Ascending aorta (tissue), 2 donors: ENCODE results near the gene RGS6. TPM values are rescaled to one million over a fixed set of nuclear protein-coding genes. Genes with fewer than 3 reads are reported as not detected.

Experiments used
- DNase-seq, 2 donors: peaks; one replicate each; pipeline ENCODE4 v3.0.0-alpha.2; 2019; ENCODE audit warnings: low spot score in 2 of 2
- H3K27ac ChIP-seq, 2 donors: fragments of 200-600 bp; sonication (generic); one replicate each; pipeline ENCODE4 v1.5.1; 2016 to 2017; ENCODE audit warnings: mild to moderate bottlenecking in 1 of 2
- H3K27me3 ChIP-seq: fragments of 200-600 bp; sonication (generic); one replicate; pipeline ENCODE4 v1.5.1; 2017
- H3K36me3 ChIP-seq, 2 donors: fragments of 200-600 bp; sonication (generic); one replicate each; pipeline ENCODE4 v1.5.1; 2016
- H3K4me1 ChIP-seq, 2 donors: fragments of 200-600 bp; sonication (generic); one replicate each; pipeline ENCODE4 v1.5.1; 2016 to 2017; ENCODE audit warnings: mild to moderate bottlenecking in 1 of 2
- H3K4me3 ChIP-seq, 2 donors: fragments of 200-600 bp; sonication (generic); one replicate each; pipeline ENCODE4 v1.5.1; 2016 to 2017; ENCODE audit warnings: mild to moderate bottlenecking in 1 of 2
- H3K9me3 ChIP-seq, 2 donors: fragments of 200-600 bp; sonication (generic); one replicate each; pipeline ENCODE4 v1.5.1; 2016
- CTCF ChIP-seq, 3 experiments: fragments of 200-600 bp in 2 of 3; fragments of 450-650 bp in 1 of 3; sonication (generic) in 2 of 3; IDR thresholded peaks; one replicate each; pipeline ENCODE4 v1.5.1; 2016 to 2019; ENCODE audit warnings: antibody characterized with exemption in 3 of 3, mild to moderate bottlenecking in 1 of 3, moderate library complexity in 1 of 3
- intact Hi-C: fragments of 100-400 bp; cut with DNase I; formaldehyde crosslinking; loops from one replicate; pipeline ENCODE4 v1.15.1; 2023
- total RNA-seq: library from RNA; depleted of rRNA; stranded (reverse); fragments of >200 nt; gene quantifications from one replicate; pipeline ENCODE4 v1.1.0, GENCODE V29; 2016

The RGS6 gene
- total RNA-seq, 1 donor from 2014 or later = 0.11 TPM

- Histone ChIP-seq H3K27ac (no peak overlapping the region), H3K9me3 (no peaks in the 10 kb centered on the region), H3K27me3 (no peaks in the 10 kb centered on the region), H3K4me1 (no peaks in the 10 kb centered on the region), H3K36me3 (no peaks in the 10 kb centered on the region), H3K4me3 (no peak overlapping the region)
- DNase-seq = no peak
- intact Hi-C loops = no loop called here
- TF ChIP-seq CTCF (IDR thresholded peaks at IDR 0.05) = no peak
Observed at GRCh38 chr14:72314808-72315435, 382.7 kb downstream of the RGS6 start.

DNA sequence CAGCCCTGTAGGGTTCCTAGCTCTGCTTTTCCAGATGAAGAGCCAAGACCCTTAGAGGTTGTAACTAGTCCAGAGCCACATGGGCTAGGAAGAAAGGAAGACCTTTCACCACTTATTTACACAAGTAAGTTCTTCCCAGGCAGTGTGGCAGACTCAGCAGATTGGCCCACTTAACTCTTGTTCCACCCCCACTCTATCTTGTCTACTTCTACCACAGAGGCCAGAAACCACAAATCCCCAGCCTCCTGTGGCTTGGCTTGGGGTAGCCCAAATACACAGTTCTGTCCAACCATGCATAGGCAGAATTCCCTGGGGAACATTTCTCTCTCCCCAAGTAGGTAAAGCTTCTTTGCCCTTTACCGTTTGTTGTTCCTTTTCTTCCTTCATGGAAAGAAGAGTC lies 383.5 kb downstream of the RGS6 start:
- no peak for TF ChIP-seq CTCF (IDR thresholded peaks at IDR 0.05)
- no peaks in the 10 kb centered on the region for H3K27me3 ChIP-seq
- H3K4me3 ChIP-seq = no peak overlapping the region
- no peaks in the 10 kb centered on the region for H3K4me1 ChIP-seq
- intact Hi-C loops = no loop called here
- H3K36me3 ChIP-seq = no peaks in the 10 kb centered on the region
- H3K27ac ChIP-seq = no peak overlapping the region
- no peak for DNase-seq
- H3K9me3 ChIP-seq = no peaks in the 10 kb centered on the region

- Histone ChIP-seq H3K4me3 (no peak overlapping the region), H3K4me1 (no peaks in the 10 kb centered on the region), H3K27me3 (no peaks in the 10 kb centered on the region), H3K36me3 (no peaks in the 10 kb centered on the region), H3K9me3 (no peaks in the 10 kb centered on the region), H3K27ac (no peak overlapping the region)
- TF ChIP-seq CTCF (IDR thresholded peaks at IDR 0.05) = no peak
- intact Hi-C loops = no loop called here
- DNase-seq = no peak
Observed at GRCh38 chr14:72318648-72319047, 386.4 kb downstream of the RGS6 start.

GRCh38 chr14:72332046-72332445 lies 399.8 kb downstream of the RGS6 start:
- intact Hi-C loops = no loop called here
- Histone ChIP-seq H3K9me3 (no peaks in the 10 kb centered on the region), H3K4me1 (no peaks in the 10 kb centered on the region), H3K27ac (no peak overlapping the region), H3K4me3 (no peak overlapping the region), H3K27me3 (no peaks in the 10 kb centered on the region), H3K36me3 (no peaks in the 10 kb centered on the region)
- no peak for TF ChIP-seq CTCF (IDR thresholded peaks at IDR 0.05)
- DNase-seq = no peak

DNA sequence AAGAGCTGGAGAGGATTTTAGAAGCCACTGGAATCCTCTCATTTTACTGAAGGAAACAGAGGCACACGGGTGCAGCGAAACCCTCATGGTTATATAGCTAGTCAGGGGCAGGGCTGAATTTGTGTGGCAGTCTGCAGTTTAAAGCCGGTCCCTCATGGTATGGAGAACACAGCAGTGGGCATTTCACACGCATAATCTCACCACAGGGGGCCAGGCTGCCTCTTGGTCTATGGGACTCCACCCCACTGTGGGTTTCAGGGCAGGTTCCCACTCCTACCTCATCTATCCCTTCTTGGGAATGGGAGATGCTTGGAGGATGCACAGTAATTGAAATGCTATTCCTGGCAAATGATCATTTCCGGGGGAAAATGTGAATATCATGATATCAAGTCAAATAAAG lies 400.6 kb downstream of the RGS6 start:
- no peaks in the 10 kb centered on the region for H3K27me3 ChIP-seq
- H3K9me3 ChIP-seq = no peaks in the 10 kb centered on the region
- intact Hi-C loops = no loop called here
- no peak for TF ChIP-seq CTCF (IDR thresholded peaks at IDR 0.05)
- no peak overlapping the region for H3K4me3 ChIP-seq
- no peak for DNase-seq
- H3K27ac ChIP-seq = no peak overlapping the region
- H3K36me3 ChIP-seq = no peaks in the 10 kb centered on the region
- H3K4me1 ChIP-seq = no peaks in the 10 kb centered on the region

- intact Hi-C loops = no loop called here
- Histone ChIP-seq H3K27ac (no peak overlapping the region), H3K4me1 (no peaks in the 10 kb centered on the region), H3K27me3 (no peaks in the 10 kb centered on the region), H3K9me3 (no peaks in the 10 kb centered on the region), H3K4me3 (no peak overlapping the region), H3K36me3 (no peaks in the 10 kb centered on the region)
- no peak for TF ChIP-seq CTCF (IDR thresholded peaks at IDR 0.05)
- DNase-seq = no peak
Observed at GRCh38 chr14:72333357-72333756, 401.1 kb downstream of the RGS6 start.
